DMS53 treated with DMSO at 0.1 percent for 48 hours (cell line): ENCODE measurements around the gene GPR160.
"Not testable (repeated sequence)": the region's sequence is repeated elsewhere in the genome, so short reads cannot be mapped to it uniquely, and the experiment has no call there.

Experiments used
- DNase-seq: peaks from one replicate; lab custom pipeline; 2025; ENCODE audit not compliant: unreplicated experiment; lab: John Stamatoyannopoulos, UW

GPR160 gene

GRCh38 chr3:170109579-170110293 lies 71.9 kb downstream of the GPR160 start:
- no peak for DNase-seq

GRCh38 chr3:170111147-170111771 lies 73.5 kb downstream of the GPR160 start:
- DNase-seq, result no peak

DNA sequence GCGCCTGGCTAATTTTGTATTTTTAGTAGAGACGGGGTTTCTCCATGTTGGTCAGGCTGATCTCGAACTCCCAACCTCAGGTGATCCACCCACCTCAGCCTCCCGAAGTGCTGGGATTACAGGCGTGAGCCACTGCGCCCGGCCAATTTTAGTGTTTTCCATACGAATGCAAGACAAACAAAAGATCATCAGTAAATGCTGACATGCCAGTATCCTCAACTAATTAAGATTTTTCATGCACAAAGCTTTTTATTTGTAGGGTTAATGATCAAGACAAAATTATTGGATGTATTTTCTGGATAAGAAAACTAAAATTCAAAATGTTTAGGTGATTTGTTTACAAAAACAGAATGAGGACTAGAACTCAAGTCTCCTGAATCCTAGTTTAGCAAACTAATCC lies 76.4 kb downstream of the GPR160 start:
- DNase-seq, result not testable (repeated sequence)

- no peak for DNase-seq
Observed at GRCh38 chr3:170117134-170117533, 79.3 kb downstream of the GPR160 start.

GRCh38 chr3:170128259-170128976 lies 90.6 kb downstream of the GPR160 start:
- no peak for DNase-seq

- DNase-seq, result no peak
Observed at GRCh38 chr3:170128977-170129431, 91.2 kb downstream of the GPR160 start.

DNA sequence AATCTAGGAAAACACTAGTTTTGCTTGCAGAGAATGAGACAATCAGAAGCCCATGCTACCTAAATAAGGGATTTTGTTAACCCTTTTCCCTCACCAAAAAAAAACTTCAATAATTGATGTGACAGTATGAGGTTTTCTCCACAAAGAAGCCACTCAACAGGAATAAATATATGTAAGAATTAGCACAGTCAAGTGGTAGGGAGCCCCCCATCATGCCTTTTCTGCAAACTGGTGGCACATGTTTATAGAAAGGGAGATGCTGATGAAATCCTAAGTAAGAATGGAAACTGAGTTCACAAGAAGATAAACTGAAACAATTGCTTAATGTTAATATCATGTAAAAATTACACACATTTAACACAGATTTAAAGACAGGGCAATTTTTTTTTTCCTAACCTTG lies 92.7 kb downstream of the GPR160 start:
- no peak for DNase-seq

- no peak for DNase-seq
Observed at GRCh38 chr3:170132335-170132734, 94.5 kb downstream of the GPR160 start.
